Uterus (tissue), 4 donors: ENCODE data around the gene A4GALT. TPM values are rescaled to one million over a fixed set of nuclear protein-coding genes. Genes with fewer than 3 reads are reported as not detected.
"Not testable (repeated sequence)": the region's sequence is repeated elsewhere in the genome, so short reads cannot be mapped to it uniquely, and the experiment has no call there.

ENCODE experiments used
- DNase-seq, 2 donors: peaks; one replicate each; pipeline ENCODE4 v3.0.0-alpha.2; 2019 to 2020
- H3K27ac ChIP-seq, 2 donors: fragments of 200-600 bp; sonication (generic); 1 replicate in 1 of 2; 2 replicates in 1 of 2; pipeline ENCODE4 v1.5.1; 2016 to 2018
- H3K27me3 ChIP-seq, 2 donors: fragments of 200-600 bp; sonication (generic); one replicate each; pipeline ENCODE4 v1.5.1; 2018 to 2019; ENCODE audit warnings: control low read depth in 1 of 2
- H3K36me3 ChIP-seq, 2 donors: fragments of 200-600 bp; sonication (generic); one replicate each; pipeline ENCODE4 v1.5.1; 2019; ENCODE audit warnings: control low read depth in 1 of 2
- H3K4me1 ChIP-seq, 2 donors: fragments of 200-600 bp; sonication (generic); one replicate each; pipeline ENCODE4 v1.5.1; 2018 to 2019; ENCODE audit warnings: control low read depth in 1 of 2
- H3K4me3 ChIP-seq, 2 donors: fragments of 200-600 bp; sonication (generic); 1 replicate in 1 of 2; 2 replicates in 1 of 2; pipeline ENCODE4 v1.5.1; 2018 to 2019; ENCODE audit warnings: mild to moderate bottlenecking in 1 of 2
- H3K9me3 ChIP-seq, 2 donors: fragments of 200-600 bp; sonication (generic); one replicate each; pipeline ENCODE4 v1.5.1; 2019; ENCODE audit warnings: control low read depth in 1 of 2
- CTCF ChIP-seq, 4 experiments: fragments of 200-600 bp in 2 of 4; fragments of 450-650 bp in 2 of 4; sonication (generic) in 2 of 4; IDR thresholded peaks; one replicate each; pipeline ENCODE4 v1.5.1; 2016 to 2019; ENCODE audit warnings: antibody characterized with exemption in 4 of 4, mild to moderate bottlenecking in 2 of 4, moderate library complexity in 1 of 4
- POLR2A ChIP-seq, 2 donors: fragments of 450-650 bp; IDR thresholded peaks; one replicate each; pipeline ENCODE4 v1.6.1; 2016; ENCODE audit warnings: antibody characterized with exemption in 2 of 2, mild to moderate bottlenecking in 1 of 2, moderate library complexity in 1 of 2
- intact Hi-C: fragments of 100-400 bp; cut with DNase I; formaldehyde crosslinking; loops from one replicate; pipeline ENCODE4 v1.15.1; 2023; ENCODE audit warnings: low total_unique reads
- total RNA-seq, 4 donors: library from RNA; depleted of rRNA in 3 of 4; stranded (reverse); fragments of >200 nt in 3 of 4; gene quantifications; one replicate each; pipeline versions ENCODE4 v1.1.0 to v1.2.4, GENCODE V29; 2014 to 2023
- donor health status: DM: yes; HTN: yes; CAD: no.

The A4GALT gene
- total RNA-seq, 4 donors from 2014 or later: 4.4 to 100.0 (median 19.6) TPM

DNA sequence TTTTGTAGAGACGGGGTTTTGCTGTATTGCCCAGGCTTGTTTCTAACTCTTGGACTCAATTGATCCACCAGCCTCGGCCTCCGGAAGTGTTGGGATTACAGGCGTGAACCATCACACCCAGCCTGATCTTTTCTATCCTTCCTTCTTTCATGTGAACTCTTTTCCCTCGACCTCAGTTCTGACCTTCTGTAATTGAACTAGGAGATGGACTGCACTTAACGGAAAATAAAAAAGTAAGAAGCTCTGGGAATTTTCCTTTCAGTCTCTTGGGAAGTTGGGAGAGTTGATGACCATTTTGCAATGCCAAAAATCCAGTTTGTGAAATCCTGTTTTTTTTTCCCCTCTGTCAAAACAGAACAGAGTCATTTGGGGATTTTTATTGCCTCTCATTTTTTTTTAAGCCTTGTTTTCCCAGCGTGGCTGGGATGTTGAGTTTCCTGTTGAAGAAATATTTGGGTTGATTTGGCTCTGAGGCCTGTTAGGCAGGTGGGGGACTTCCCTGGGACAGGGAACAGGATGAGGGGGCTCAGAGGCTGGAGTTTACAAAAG is 44.5 kb downstream of the A4GALT start:
- DNase-seq: peak in 1 of 2 donors; percentile 52
- TF ChIP-seq CTCF (IDR thresholded peaks at IDR 0.05) (no peak), POLR2A (IDR thresholded peaks at IDR 0.05) (no peak)
- peak overlapping the region; percentile 94 to 98 for H3K27ac ChIP-seq
- no peaks in the 10 kb centered on the region for H3K27me3 ChIP-seq
- H3K36me3 ChIP-seq: no peaks in the 10 kb centered on the region
- no peak overlapping the region for H3K4me3 ChIP-seq
- intact Hi-C loops: no loop called here
- no peaks in the 10 kb centered on the region for H3K9me3 ChIP-seq
- H3K4me1 ChIP-seq: peaks cover 6 to 13% of the 10 kb centered on the region in 2 donors

DNA sequence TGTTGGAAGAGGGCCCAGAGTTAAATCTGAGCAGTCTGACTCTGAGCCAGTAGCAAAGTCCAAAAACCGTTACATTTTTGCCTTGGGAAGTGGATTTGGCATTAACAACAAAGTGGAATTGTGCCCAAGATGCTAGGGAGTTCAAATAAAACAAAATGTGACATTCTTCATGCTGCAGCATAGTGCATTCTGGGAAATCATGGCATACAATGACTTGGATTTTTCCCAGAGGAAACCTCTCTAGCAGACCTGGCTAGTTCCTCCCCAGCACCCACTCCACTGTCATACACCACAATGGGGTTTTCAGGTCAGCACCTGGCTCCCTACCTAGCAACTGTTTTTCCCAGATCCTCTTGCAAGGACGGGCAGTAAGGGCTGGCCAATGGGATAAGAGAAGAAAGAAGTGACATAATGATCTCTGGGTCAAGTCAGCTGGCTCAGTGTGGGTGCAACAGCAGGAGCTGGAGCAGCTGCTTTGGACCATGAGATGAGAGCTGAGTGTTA is 46.7 kb downstream of the A4GALT start:
- TF ChIP-seq POLR2A (IDR thresholded peaks at IDR 0.05) (no peak), CTCF (IDR thresholded peaks at IDR 0.05) (no peak)
- no peaks in the 10 kb centered on the region for H3K36me3 ChIP-seq

GRCh38 chr22:42673071-42673470 is 47.6 kb downstream of the A4GALT start:
- H3K36me3 ChIP-seq, DNase-seq, intact Hi-C loops, H3K27me3 ChIP-seq, H3K9me3 ChIP-seq, H3K4me3 ChIP-seq: not testable (repeated sequence)
- Histone ChIP-seq H3K27ac (peak overlapping the region; percentile 18 to 72), H3K4me1 (peaks cover 6 to 13% of the 10 kb centered on the region in 2 donors)

More for the DNA sequence above, 46.7 kb downstream of the A4GALT start:
- no peak for DNase-seq
- peaks cover 6 to 13% of the 10 kb centered on the region in 2 donors for H3K4me1 ChIP-seq
- no peak overlapping the region for H3K4me3 ChIP-seq
- H3K27ac ChIP-seq: peak overlapping the region; percentile 72 to 94
- intact Hi-C loops: no loop called here
- H3K27me3 ChIP-seq: no peaks in the 10 kb centered on the region
- H3K9me3 ChIP-seq: no peaks in the 10 kb centered on the region

GRCh38 chr22:42670921-42671709 is 49.6 kb downstream of the A4GALT start:
- H3K9me3 ChIP-seq: no peaks in the 10 kb centered on the region
- H3K36me3 ChIP-seq: no peaks in the 10 kb centered on the region
- H3K27me3 ChIP-seq: no peaks in the 10 kb centered on the region
- peaks cover 4 to 6% of the 10 kb centered on the region in 2 donors for H3K4me1 ChIP-seq
- no peak for TF ChIP-seq CTCF (IDR thresholded peaks at IDR 0.05)
- no peak for TF ChIP-seq POLR2A (IDR thresholded peaks at IDR 0.05)
- peak in 1 of 2 donors; percentile 51 for DNase-seq
- no peak overlapping the region for H3K4me3 ChIP-seq
- H3K27ac ChIP-seq: peak overlapping the region in 1 of 2 donors; percentile 47
- intact Hi-C loops: no loop called here

GRCh38 chr22:42670046-42670445 is 50.6 kb downstream of the A4GALT start:
- Histone ChIP-seq H3K27ac (no peak overlapping the region), H3K9me3 (no peaks in the 10 kb centered on the region), H3K4me1 (peaks cover 0 to 6% of the 10 kb centered on the region in 2 donors), H3K36me3 (no peaks in the 10 kb centered on the region), H3K27me3 (no peaks in the 10 kb centered on the region), H3K4me3 (no peak overlapping the region)
- TF ChIP-seq CTCF (IDR thresholded peaks at IDR 0.05): no peak
- intact Hi-C loops: no loop called here
- no peak for DNase-seq

GRCh38 chr22:42666393-42666792 is 54.3 kb downstream of the A4GALT start:
- H3K27me3 ChIP-seq, H3K9me3 ChIP-seq, DNase-seq, H3K27ac ChIP-seq, H3K4me1 ChIP-seq, H3K4me3 ChIP-seq, H3K36me3 ChIP-seq, intact Hi-C loops: not testable (repeated sequence)
